Heart left ventricle (tissue), 16 donors: Measurements from ENCODE around the gene FAM111A. TPM values are rescaled to one million over a fixed set of nuclear protein-coding genes. Genes with fewer than 3 reads are reported as not detected.
A peak's percentile ranks its signal among the peaks of the same experiment; 100 is the strongest.
"Not testable (repeated sequence)": the region's sequence is repeated elsewhere in the genome, so short reads cannot be mapped to it uniquely, and the experiment has no call there.

Experiments
- ATAC-seq, 4 donors: fragments of 200-7000 bp; cut with Tn5 transposase; one replicate each; pipeline ENCODE4 v1.9.1; 2020 to 2022; ENCODE audit warnings: moderate library complexity in 4 of 4, mild to moderate bottlenecking in 3 of 4, moderate number of reproducible peaks in 1 of 4
- DNase-seq, 5 donors: peaks; one replicate each; pipeline ENCODE4 v3.0.0-alpha.2; 2020
- H3K27ac ChIP-seq, 12 donors: fragments of 200-600 bp; sonication (generic) in 4 of 12; one replicate each; pipeline versions ENCODE4 v1.5.0 to v1.8.0; 2016 to 2022; ENCODE audit warnings: mild to moderate bottlenecking in 2 of 12
- H3K27me3 ChIP-seq, 9 donors: fragments of 200-600 bp; sonication (generic) in 2 of 9; one replicate each; pipeline versions ENCODE4 v1.5.1 to v1.8.0; 2016 to 2022; ENCODE audit warnings: mild to moderate bottlenecking in 3 of 9
- H3K36me3 ChIP-seq, 9 donors: fragments of 200-600 bp; sonication (generic) in 2 of 9; one replicate each; pipeline versions ENCODE4 v1.5.0 to v1.8.0; 2018 to 2022; ENCODE audit warnings: mild to moderate bottlenecking in 2 of 9
- H3K4me1 ChIP-seq, 12 donors: fragments of 200-600 bp; sonication (generic) in 4 of 12; one replicate each; pipeline versions ENCODE4 v1.5.0 to v1.8.0; 2016 to 2022; ENCODE audit warnings: mild to moderate bottlenecking in 3 of 12
- H3K4me3 ChIP-seq, 12 donors: fragments of 200-600 bp; sonication (generic) in 4 of 12; one replicate each; pipeline versions ENCODE4 v1.5.0 to v1.8.0; 2017 to 2022; ENCODE audit warnings: mild to moderate bottlenecking in 9 of 12, moderate library complexity in 4 of 12
- H3K9me3 ChIP-seq, 12 donors: fragments of 200-600 bp; sonication (generic) in 4 of 12; one replicate each; pipeline versions ENCODE4 v1.5.0 to v1.8.0; 2016 to 2022; ENCODE audit warnings: mild to moderate bottlenecking in 1 of 12
- CTCF ChIP-seq, 12 donors: fragments of 200-600 bp; sonication (generic) in 4 of 12; IDR thresholded peaks; one replicate each; pipeline versions ENCODE4 v1.5.0 to v1.8.0; 2018 to 2022; ENCODE audit warnings: antibody characterized with exemption in 12 of 12, mild to moderate bottlenecking in 5 of 12
- POLR2A ChIP-seq, 2 donors: fragments of 450-650 bp; IDR thresholded peaks; one replicate each; pipeline ENCODE4 v1.6.1; 2017; ENCODE audit warnings: antibody characterized with exemption in 2 of 2, mild to moderate bottlenecking in 2 of 2, moderate library complexity in 2 of 2
- WGBS, 4 donors: extraction: QIAGEN DNeasy Blood & Tissue Kit in 2 of 4; methylation state at CpG; one replicate each; pipeline versions ENCODE4 v1.1.5 to v1.1.7; 2013 to 2018; 5-methylcytosine and 5-hydroxymethylcytosine counted together
- intact Hi-C, 10 donors: fragments of 100-400 bp; cut with DNase I; formaldehyde crosslinking; loops; one replicate each; pipeline versions ENCODE4 v1.11.1 to v1.14.2; 2022
- long read RNA-seq, 3 donors: library from polyadenylated mRNA; unstranded; transcript quantifications; one replicate each; pipeline ENCODE4 v2.0.0, GENCODE V29; 2020 to 2021
- polyA plus RNA-seq, 2 donors: library from polyadenylated mRNA; stranded (reverse); fragments of 200-250 nt; gene quantifications; one replicate each; pipeline ENCODE4 v1.2.3, GENCODE V29; 2013
- total RNA-seq, 9 donors: library from RNA; depleted of rRNA in 2 of 9; stranded (reverse); fragments of >200 nt in 2 of 9; fragmentation: NEBNext Ultra II Directional in 3 of 9; extraction: Animal tissue kit (Norgen Biotek cat#: 25700) in 3 of 9; gene quantifications; one replicate each; pipeline versions ENCODE4 v1.1.0 to v1.2.4, GENCODE V29; 2016 to 2023
- donor health status: ischemic (EF 13 %, LVEDD 7.1; RV severe dilation, severe dysfunction).
- donor health status: healthy with polysubstance abuse.
- donor health status: DM: no; HTN: yes; CAD: no.
- donor health status: DM: no; HTN: no; CAD: no.
- donor health status: ischemic (EF 25% LVEDD 6.9; RV normal size, moderate dysfunction).
- donor health status: ischemic (EF 25% LVEDD 5.7; RV mildly dilated, moderate dysfunction).
- donor health status: healthy.
- donor health status: DM: yes; HTN: yes; CAD: no.
- donor health status: ischemic (EF 35%, LVEDD 5.7; RV mildly dilated, moderate dysfunction).
- donor health status: nonischemic (EF 11% LVEDD 7.7; RV severe dilation, severe dysfunction).
- donor health status: DM: yes; HTN: yes; CAD: no.
- donor health status: PGD.
- donor health status: ischemic (EF 29% LVEDD 5.4; RV normal size, mild dysfunction).
- donor health status: nonischemic (EF 23%, LVEDD 6.1; RV moderate dilation, normal function).

The FAM111A gene
- 10 to 100 TPM in 3 of 9 donors, 1 to 10 TPM in 6; 4.1 to 38.3 (median 9.1) TPM for total RNA-seq
- 1 to 10 TPM; 3.3 to 8.0 TPM for polyA plus RNA-seq
- long read RNA-seq, donor 1, partial matches to known transcripts: 0 of 1 reads
- long read RNA-seq, donor 1, other reads (novel, unspliced or antisense): 1 of 1 reads
- long read RNA-seq, donor 2, partial matches to known transcripts: 0 of 8 reads
- long read RNA-seq, donor 2, other reads (novel, unspliced or antisense): 8 of 8 reads
- long read RNA-seq, donor 3, partial matches to known transcripts: 1 of 4 reads
- long read RNA-seq, donor 3, other reads (novel, unspliced or antisense): 3 of 4 reads

- Histone ChIP-seq H3K36me3 (peaks cover 0 to 22% (median 5%) of the 10 kb centered on the region in 9 donors), H3K4me1 (peaks cover 0 to 54% (median 19%) of the 10 kb centered on the region in 12 donors), H3K27ac (peak within 1 kb of the TSS; percentile 54 to 97 (median 88)), H3K27me3 (no peaks in the 10 kb centered on the region), H3K9me3 (no peaks in the 10 kb centered on the region), H3K4me3 (peak within 1 kb of the TSS; percentile 45 to 90 (median 76))
- TF ChIP-seq CTCF (IDR thresholded peaks at IDR 0.05): peak in 9 of 12 donors; percentile 5 to 48 (median 26)
- TF ChIP-seq POLR2A (IDR thresholded peaks at IDR 0.05): peak in 1 of 2 donors; percentile 45
- DNase-seq (peak; percentile 88 to 92 (median 90)), ATAC-seq (peak; percentile 91 to 97 (median 96))
- intact Hi-C loops: loop anchor here in 2 of 10 donors (5.0 to 10.0 kb wide), 2 partner anchors 522 to 566 kb away; partner anchors contain the start of genes LPXN (in 1 of the 2), PATL1 (in 1 of the 2) and ZFP91 (in 1 of the 2)
- 0 to 2% (median 1%) methylated on average over 49 to 50 of the region's 50 CpGs for WGBS, 4 donors
Measured at GRCh38 chr11:59142530-59143507, at the start of gene FAM111A. Gene FAM111A (plus strand): TSS chr11:59142856. CDS start chr11:59148873, 6,017 bp downstream.

GRCh38 chr11:59093576-59093975 is 49.1 kb upstream of the FAM111A start:
- H3K9me3 ChIP-seq, ATAC-seq, H3K27ac ChIP-seq, H3K36me3 ChIP-seq, DNase-seq, H3K4me1 ChIP-seq, H3K4me3 ChIP-seq: not testable (repeated sequence)
- peaks cover 0 to 15% (median 0%) of the 10 kb centered on the region in 9 donors for H3K27me3 ChIP-seq
- intact Hi-C loops: loop anchor here in 2 of 10 donors (10.0 kb wide), 1 partner anchor 61 kb away; no protein-coding TSS in a partner anchor

- WGBS, 4 donors: 42 to 70% (median 48%) methylated on average over 1 of the region's 1 CpG
- H3K4me1 ChIP-seq, H3K36me3 ChIP-seq, H3K27ac ChIP-seq, DNase-seq, H3K9me3 ChIP-seq, H3K4me3 ChIP-seq, ATAC-seq: not testable (repeated sequence)
- intact Hi-C loops: loop anchor here in 6 of 10 donors (5.0 to 10.0 kb wide), 3 partner anchors 42 to 62 kb away; no protein-coding TSS in a partner anchor
- peaks cover 0 to 24% (median 0%) of the 10 kb centered on the region in 9 donors for H3K27me3 ChIP-seq
Measured at GRCh38 chr11:59095225-59095624, 47.4 kb upstream of the FAM111A start.

- DNase-seq, H3K36me3 ChIP-seq, ATAC-seq, H3K27ac ChIP-seq, H3K4me1 ChIP-seq, H3K4me3 ChIP-seq, H3K9me3 ChIP-seq: not testable (repeated sequence)
- intact Hi-C loops: loop anchor here in 7 of 10 donors (2.0 to 10.0 kb wide), 4 partner anchors 41 to 61 kb away; no protein-coding TSS in a partner anchor
- peaks cover 0 to 31% (median 2%) of the 10 kb centered on the region in 9 donors for H3K27me3 ChIP-seq
- 53 to 56% (median 55%) methylated on average over 5 of the region's 5 CpGs for WGBS, 4 donors
Measured at GRCh38 chr11:59095972-59096575, 46.6 kb upstream of the FAM111A start.

GRCh38 chr11:59097113-59097708 is 45.4 kb upstream of the FAM111A start:
- intact Hi-C loops: loop anchor here in 7 of 10 donors (2.0 to 10.0 kb wide), 4 partner anchors 40 to 60 kb away; no protein-coding TSS in a partner anchor
- 89 to 94% (median 91%) methylated on average over 5 of the region's 5 CpGs for WGBS, 4 donors
- ATAC-seq: no peak

GRCh38 chr11:59097938-59098337 is 44.7 kb upstream of the FAM111A start:
- not testable (repeated sequence) for ATAC-seq, H3K9me3 ChIP-seq, H3K4me3 ChIP-seq, H3K4me1 ChIP-seq, H3K27ac ChIP-seq, DNase-seq, H3K36me3 ChIP-seq
- peaks cover 0 to 45% (median 11%) of the 10 kb centered on the region in 9 donors for H3K27me3 ChIP-seq
- intact Hi-C loops: loop anchor here in 7 of 10 donors (2.0 to 10.0 kb wide), 4 partner anchors 39 to 59 kb away; no protein-coding TSS in a partner anchor
- WGBS, 4 donors: 81 to 89% (median 84%) methylated on average over 8 of the region's 8 CpGs

More at GRCh38 chr11:59097113-59097708, 45.4 kb upstream of the FAM111A start:
- no peaks in the 10 kb centered on the region for H3K9me3 ChIP-seq
- peak in 3 of 5 donors; percentile 42 to 54 (median 45) for DNase-seq
- TF ChIP-seq CTCF (IDR thresholded peaks at IDR 0.05) (peak; percentile 40 to 73 (median 60)), POLR2A (IDR thresholded peaks at IDR 0.05) (no peak)
- no peaks in the 10 kb centered on the region for H3K36me3 ChIP-seq
- no peak overlapping the region for H3K27ac ChIP-seq
- no peak overlapping the region for H3K4me3 ChIP-seq
- H3K4me1 ChIP-seq: peaks cover 0 to 6% (median 0%) of the 10 kb centered on the region in 12 donors
- H3K27me3 ChIP-seq: peaks cover 0 to 38% (median 11%) of the 10 kb centered on the region in 9 donors
